Bronchial epithelial cell (primary cell): ENCODE data around the gene NT5M. TPM values are rescaled to one million over a fixed set of nuclear protein-coding genes. Genes with fewer than 3 reads are reported as not detected.
A peak's percentile ranks its signal among the peaks of the same experiment; 100 is the strongest.

Experiments used
- DNase-seq: peaks from one replicate; pipeline ENCODE4 v3.0.0-alpha.2; 2010; ENCODE audit warnings: low read depth
- FAIRE-seq: peaks from 2 replicates; lab custom pipeline; 2011; peaks lifted over from hg19 to GRCh38; lab: Jason Lieb, UNC
- H3K27me3 ChIP-seq: 2 replicates; pipeline ENCODE4 v1.5.1; 2011; ENCODE audit warnings: low read length; ENCODE audit not compliant: control insufficient read depth, insufficient read depth
- H3K36me3 ChIP-seq: 2 replicates; pipeline ENCODE4 v1.5.1; 2011; ENCODE audit warnings: low read length; ENCODE audit not compliant: control insufficient read depth, insufficient read depth
- H3K4me3 ChIP-seq: 2 replicates; pipeline ENCODE4 v1.5.1; 2011; ENCODE audit warnings: mild to moderate bottlenecking, low read depth, low read length, control low read depth
- total RNA-seq: library from RNA; depleted of rRNA; stranded (reverse); fragments of >200 nt; gene quantifications from 2 replicates; pipeline ENCODE4 v1.2.1, GENCODE V29; 2014
- TF ChIP-seq, protein P1 (sequence below): IDR thresholded peaks from 2 replicates; pipeline ENCODE4 v1.5.1; 2011; ENCODE audit warnings: mild to moderate bottlenecking, moderate library complexity, low read length, control low read depth, inconsistent platforms; ENCODE audit not compliant: insufficient read depth, severe bottlenecking

NT5M gene
- total RNA-seq, 1 donor from 2014 or later: 0.79 TPM

DNA sequence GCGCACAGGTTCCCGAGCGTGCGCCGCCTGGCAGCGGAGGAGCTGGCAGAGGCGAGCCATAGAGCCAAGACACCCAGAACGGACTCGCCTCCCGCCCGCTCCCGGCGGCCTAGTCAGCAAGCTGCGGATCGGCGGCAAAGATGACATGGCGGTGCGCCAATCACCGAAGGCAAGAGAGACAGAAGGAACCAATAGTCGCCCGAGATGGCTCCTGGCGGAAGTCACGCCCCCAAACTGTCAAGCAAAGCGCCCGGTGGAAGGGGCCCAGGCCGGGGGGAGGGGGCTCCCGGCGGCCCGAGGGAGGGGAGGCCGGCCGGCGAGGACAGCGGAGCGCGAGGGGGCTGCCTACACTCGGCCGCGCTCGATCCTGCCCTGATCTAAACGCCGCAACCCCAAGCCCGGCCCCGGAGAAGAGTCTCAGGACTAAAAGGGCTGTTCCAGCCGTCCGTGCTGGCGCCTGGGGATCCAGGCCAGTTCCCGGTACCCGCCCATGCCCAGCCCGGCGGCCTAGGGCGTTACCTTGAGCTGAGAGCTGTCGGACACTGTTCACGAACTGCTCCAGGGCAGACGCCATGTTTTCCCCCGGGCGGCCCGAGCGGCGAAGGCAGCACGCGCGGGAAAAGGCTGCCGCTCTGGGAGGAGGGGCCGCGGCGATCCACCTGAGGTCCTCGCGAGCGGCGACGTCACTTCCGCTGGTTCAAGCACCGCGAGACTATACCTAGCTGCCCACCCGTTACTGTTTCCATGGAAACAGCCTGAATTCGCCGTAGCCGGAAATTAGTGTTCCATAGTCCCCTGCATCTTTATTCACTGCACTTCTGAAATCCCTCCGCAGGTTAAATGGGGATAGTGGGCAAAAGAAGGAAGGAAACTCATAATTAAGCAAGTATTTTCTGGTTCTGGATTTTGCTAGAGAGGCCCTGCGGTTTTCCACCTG, 22.3 kb upstream of the NT5M start, which contains the start of gene COPS3:
TSS of gene COPS3 (minus strand) at position 634 of the 937 bp plus-strand sequence. CDS start at position 574, 60 bp downstream.
- TF ChIP-seq, protein P1, sequence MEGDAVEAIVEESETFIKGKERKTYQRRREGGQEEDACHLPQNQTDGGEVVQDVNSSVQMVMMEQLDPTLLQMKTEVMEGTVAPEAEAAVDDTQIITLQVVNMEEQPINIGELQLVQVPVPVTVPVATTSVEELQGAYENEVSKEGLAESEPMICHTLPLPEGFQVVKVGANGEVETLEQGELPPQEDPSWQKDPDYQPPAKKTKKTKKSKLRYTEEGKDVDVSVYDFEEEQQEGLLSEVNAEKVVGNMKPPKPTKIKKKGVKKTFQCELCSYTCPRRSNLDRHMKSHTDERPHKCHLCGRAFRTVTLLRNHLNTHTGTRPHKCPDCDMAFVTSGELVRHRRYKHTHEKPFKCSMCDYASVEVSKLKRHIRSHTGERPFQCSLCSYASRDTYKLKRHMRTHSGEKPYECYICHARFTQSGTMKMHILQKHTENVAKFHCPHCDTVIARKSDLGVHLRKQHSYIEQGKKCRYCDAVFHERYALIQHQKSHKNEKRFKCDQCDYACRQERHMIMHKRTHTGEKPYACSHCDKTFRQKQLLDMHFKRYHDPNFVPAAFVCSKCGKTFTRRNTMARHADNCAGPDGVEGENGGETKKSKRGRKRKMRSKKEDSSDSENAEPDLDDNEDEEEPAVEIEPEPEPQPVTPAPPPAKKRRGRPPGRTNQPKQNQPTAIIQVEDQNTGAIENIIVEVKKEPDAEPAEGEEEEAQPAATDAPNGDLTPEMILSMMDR: no peak
- H3K36me3 ChIP-seq: peaks cover 3% of the 10 kb centered on the region
- DNase-seq (peak; percentile 93), FAIRE-seq (no peak)
- no peaks in the 10 kb centered on the region for H3K27me3 ChIP-seq
- H3K4me3 ChIP-seq: peak within 1 kb of the TSS; percentile 94

- FAIRE-seq: no peak
- H3K4me3 ChIP-seq: no peak overlapping the region
- H3K36me3 ChIP-seq: no peaks in the 10 kb centered on the region
- DNase-seq: no peak
- TF ChIP-seq, protein P1: no peak
- no peaks in the 10 kb centered on the region for H3K27me3 ChIP-seq
Observed at GRCh38 chr17:17285951-17286350, 17.2 kb upstream of the NT5M start.

- no peak for DNase-seq
Observed at GRCh38 chr17:17289086-17289485, 14.1 kb upstream of the NT5M start.

GRCh38 chr17:17289701-17290100, 13.5 kb upstream of the NT5M start:
- DNase-seq (no peak), FAIRE-seq (no peak)
- TF ChIP-seq, protein P1: no peak
- Histone ChIP-seq H3K27me3 (no peaks in the 10 kb centered on the region), H3K36me3 (no peaks in the 10 kb centered on the region), H3K4me3 (no peak overlapping the region)

More at GRCh38 chr17:17289086-17289485, 14.1 kb upstream of the NT5M start:
- no peaks in the 10 kb centered on the region for H3K36me3 ChIP-seq
- no peaks in the 10 kb centered on the region for H3K27me3 ChIP-seq
- H3K4me3 ChIP-seq: no peak overlapping the region
- TF ChIP-seq, protein P1: no peak
- FAIRE-seq: no peak

DNA sequence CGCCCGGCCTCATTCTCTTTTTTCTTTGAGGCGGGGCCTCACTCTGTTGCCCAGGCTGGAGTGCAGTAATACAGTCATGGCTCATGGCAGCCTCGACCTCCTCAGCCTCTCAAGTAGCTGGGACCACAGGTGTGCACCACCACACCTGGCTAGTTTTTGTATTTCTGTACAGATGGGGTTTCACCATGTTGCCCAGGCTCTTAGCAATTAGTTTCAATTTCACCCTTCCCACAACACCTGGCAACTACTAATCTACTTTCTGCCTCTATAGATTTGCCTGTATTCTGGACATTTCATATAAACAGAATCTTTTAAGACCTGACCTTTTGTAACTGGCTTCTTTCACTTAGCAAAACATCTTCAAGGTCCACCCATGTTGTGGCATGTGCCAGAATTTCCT, 8.0 kb upstream of the NT5M start:
- H3K36me3 ChIP-seq: no peaks in the 10 kb centered on the region
- DNase-seq (no peak), FAIRE-seq (no peak)
- TF ChIP-seq, protein P1: no peak
- H3K27me3 ChIP-seq: no peaks in the 10 kb centered on the region
- no peak overlapping the region for H3K4me3 ChIP-seq
